Heart left ventricle (tissue), 16 donors: ENCODE data around the gene RAD51B. TPM values are rescaled to one million over a fixed set of nuclear protein-coding genes. Genes with fewer than 3 reads are reported as not detected.

Experiments used
- ATAC-seq, 4 donors: fragments of 200-7000 bp; cut with Tn5 transposase; one replicate each; pipeline ENCODE4 v1.9.1; 2020 to 2022; ENCODE audit warnings: moderate library complexity in 4 of 4, mild to moderate bottlenecking in 3 of 4, moderate number of reproducible peaks in 1 of 4
- DNase-seq, 5 donors: peaks; one replicate each; pipeline ENCODE4 v3.0.0-alpha.2; 2020
- H3K27ac ChIP-seq, 12 donors: fragments of 200-600 bp; sonication (generic) in 4 of 12; one replicate each; pipeline versions ENCODE4 v1.5.0 to v1.8.0; 2016 to 2022; ENCODE audit warnings: mild to moderate bottlenecking in 2 of 12
- H3K27me3 ChIP-seq, 9 donors: fragments of 200-600 bp; sonication (generic) in 2 of 9; one replicate each; pipeline versions ENCODE4 v1.5.1 to v1.8.0; 2016 to 2022; ENCODE audit warnings: mild to moderate bottlenecking in 3 of 9
- H3K36me3 ChIP-seq, 9 donors: fragments of 200-600 bp; sonication (generic) in 2 of 9; one replicate each; pipeline versions ENCODE4 v1.5.0 to v1.8.0; 2018 to 2022; ENCODE audit warnings: mild to moderate bottlenecking in 2 of 9
- H3K4me1 ChIP-seq, 12 donors: fragments of 200-600 bp; sonication (generic) in 4 of 12; one replicate each; pipeline versions ENCODE4 v1.5.0 to v1.8.0; 2016 to 2022; ENCODE audit warnings: mild to moderate bottlenecking in 3 of 12
- H3K4me3 ChIP-seq, 12 donors: fragments of 200-600 bp; sonication (generic) in 4 of 12; one replicate each; pipeline versions ENCODE4 v1.5.0 to v1.8.0; 2017 to 2022; ENCODE audit warnings: mild to moderate bottlenecking in 9 of 12, moderate library complexity in 4 of 12
- H3K9me3 ChIP-seq, 12 donors: fragments of 200-600 bp; sonication (generic) in 4 of 12; one replicate each; pipeline versions ENCODE4 v1.5.0 to v1.8.0; 2016 to 2022; ENCODE audit warnings: mild to moderate bottlenecking in 1 of 12
- CTCF ChIP-seq, 12 donors: fragments of 200-600 bp; sonication (generic) in 4 of 12; IDR thresholded peaks; one replicate each; pipeline versions ENCODE4 v1.5.0 to v1.8.0; 2018 to 2022; ENCODE audit warnings: antibody characterized with exemption in 12 of 12, mild to moderate bottlenecking in 5 of 12
- POLR2A ChIP-seq, 2 donors: fragments of 450-650 bp; IDR thresholded peaks; one replicate each; pipeline ENCODE4 v1.6.1; 2017; ENCODE audit warnings: antibody characterized with exemption in 2 of 2, mild to moderate bottlenecking in 2 of 2, moderate library complexity in 2 of 2
- WGBS, 4 donors: extraction: QIAGEN DNeasy Blood & Tissue Kit in 2 of 4; methylation state at CpG; one replicate each; pipeline versions ENCODE4 v1.1.5 to v1.1.7; 2013 to 2018; 5-methylcytosine and 5-hydroxymethylcytosine counted together
- intact Hi-C, 10 donors: fragments of 100-400 bp; cut with DNase I; formaldehyde crosslinking; loops; one replicate each; pipeline versions ENCODE4 v1.11.1 to v1.14.2; 2022
- polyA plus RNA-seq, 2 donors: library from polyadenylated mRNA; stranded (reverse); fragments of 200-250 nt; gene quantifications; one replicate each; pipeline ENCODE4 v1.2.3, GENCODE V29; 2013
- total RNA-seq, 9 donors: library from RNA; depleted of rRNA in 2 of 9; stranded (reverse); fragments of >200 nt in 2 of 9; fragmentation: NEBNext Ultra II Directional in 3 of 9; extraction: Animal tissue kit (Norgen Biotek cat#: 25700) in 3 of 9; gene quantifications; one replicate each; pipeline versions ENCODE4 v1.1.0 to v1.2.4, GENCODE V29; 2016 to 2023
- donor health status: ischemic (EF 13 %, LVEDD 7.1; RV severe dilation, severe dysfunction).
- donor health status: healthy with polysubstance abuse.
- donor health status: DM: no; HTN: yes; CAD: no.
- donor health status: DM: no; HTN: no; CAD: no.
- donor health status: ischemic (EF 25% LVEDD 6.9; RV normal size, moderate dysfunction).
- donor health status: ischemic (EF 25% LVEDD 5.7; RV mildly dilated, moderate dysfunction).
- donor health status: healthy.
- donor health status: DM: yes; HTN: yes; CAD: no.
- donor health status: ischemic (EF 35%, LVEDD 5.7; RV mildly dilated, moderate dysfunction).
- donor health status: nonischemic (EF 11% LVEDD 7.7; RV severe dilation, severe dysfunction).
- donor health status: DM: yes; HTN: yes; CAD: no.
- donor health status: PGD.
- donor health status: ischemic (EF 29% LVEDD 5.4; RV normal size, mild dysfunction).
- donor health status: nonischemic (EF 23%, LVEDD 6.1; RV moderate dilation, normal function).

The RAD51B gene
- total and polyA plus RNA-seq, 11 donors: 1.3 to 11.3 (median 3.2) TPM

GRCh38 chr14:68233101-68233784 is 413.7 kb downstream of the RAD51B start:
- Histone ChIP-seq H3K9me3 (no peaks in the 10 kb centered on the region), H3K4me3 (no peak overlapping the region), H3K27ac (peak overlapping the region; percentile 8 to 85 (median 64)), H3K36me3 (no peaks in the 10 kb centered on the region), H3K27me3 (no peaks in the 10 kb centered on the region), H3K4me1 (peaks cover 8 to 38% (median 20%) of the 10 kb centered on the region in 12 donors)
- ATAC-seq (no peak), DNase-seq (no peak)
- no peak for TF ChIP-seq POLR2A (IDR thresholded peaks at IDR 0.05)
- TF ChIP-seq CTCF (IDR thresholded peaks at IDR 0.05): no peak
- intact Hi-C loops: loop anchor here in 4 of 10 donors (2.0 to 10.0 kb wide), 4 partner anchors 86 to 158 kb away; no protein-coding TSS in a partner anchor

DNA sequence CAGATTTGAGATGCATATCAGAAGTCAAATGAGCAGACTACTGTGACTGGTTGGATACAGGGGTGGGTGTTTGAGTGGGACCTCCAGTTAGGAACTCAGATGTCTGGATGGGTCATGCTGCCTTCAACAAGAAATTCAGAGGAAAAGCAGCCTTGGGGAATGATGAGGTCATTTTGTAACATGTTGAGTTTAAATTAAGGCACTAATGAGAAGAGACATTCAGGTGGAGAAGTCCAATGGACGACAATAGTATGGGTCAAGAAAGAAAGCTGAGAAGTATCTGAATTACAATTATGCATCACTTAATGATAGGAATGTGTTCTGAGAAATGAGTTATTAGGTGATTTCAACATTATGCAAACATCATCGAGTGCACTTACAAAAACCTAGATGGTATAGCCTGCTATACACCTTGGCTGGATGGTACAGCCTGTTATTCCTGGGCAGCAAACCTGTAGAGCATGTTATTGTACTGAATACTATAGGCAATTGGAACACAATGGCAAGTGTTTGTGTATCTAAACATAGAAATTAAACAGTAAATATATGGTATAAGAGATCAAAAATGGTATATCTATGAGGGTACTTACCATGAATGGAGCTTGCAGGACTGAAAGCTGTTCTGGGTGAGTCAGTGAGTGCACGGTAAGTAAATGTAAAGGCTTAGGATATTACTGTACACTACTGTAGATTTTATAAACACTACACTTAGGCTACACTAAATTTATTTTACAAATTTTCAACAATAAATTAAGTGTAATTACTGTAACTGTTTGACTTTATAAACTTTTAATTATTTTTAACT is 414.7 kb downstream of the RAD51B start:
- no peak for TF ChIP-seq CTCF (IDR thresholded peaks at IDR 0.05)
- TF ChIP-seq POLR2A (IDR thresholded peaks at IDR 0.05): no peak
- no peak for DNase-seq
- Histone ChIP-seq H3K27ac (peak overlapping the region in 5 of 12 donors; percentile 56 to 85 (median 79)), H3K36me3 (no peaks in the 10 kb centered on the region), H3K9me3 (no peaks in the 10 kb centered on the region), H3K4me1 (peaks cover 8 to 38% (median 20%) of the 10 kb centered on the region in 12 donors), H3K27me3 (no peaks in the 10 kb centered on the region), H3K4me3 (no peak overlapping the region)
- intact Hi-C loops: loop anchor here in 3 of 10 donors (5.0 to 10.0 kb wide), 3 partner anchors 87 to 160 kb away; no protein-coding TSS in a partner anchor
- WGBS, 4 donors: 94 to 97% (median 94%) methylated on average over 3 of the region's 3 CpGs
- ATAC-seq: no peak

GRCh38 chr14:68235011-68235410 is 415.4 kb downstream of the RAD51B start:
- Histone ChIP-seq H3K9me3 (no peaks in the 10 kb centered on the region), H3K4me3 (no peak overlapping the region), H3K4me1 (peaks cover 8 to 43% (median 23%) of the 10 kb centered on the region in 12 donors), H3K27ac (no peak overlapping the region), H3K36me3 (no peaks in the 10 kb centered on the region), H3K27me3 (no peaks in the 10 kb centered on the region)
- intact Hi-C loops: loop anchor here in 2 of 10 donors (10.0 kb wide), 2 partner anchors 90 to 160 kb away; no protein-coding TSS in a partner anchor
- no peak for DNase-seq
- WGBS, 4 donors: 95 to 98% (median 97%) methylated on average over 3 of the region's 3 CpGs
- no peak for TF ChIP-seq CTCF (IDR thresholded peaks at IDR 0.05)
- TF ChIP-seq POLR2A (IDR thresholded peaks at IDR 0.05): no peak
- no peak for ATAC-seq
